Right ventricle myocardium inferior (tissue), 1 donor: ENCODE data around the gene URB1. TPM values are rescaled to one million over a fixed set of nuclear protein-coding genes. Genes with fewer than 3 reads are reported as not detected.
"Not testable (repeated sequence)": the region's sequence is repeated elsewhere in the genome, so short reads cannot be mapped to it uniquely, and the experiment has no call there.

Experiments used
- ATAC-seq: fragments of 200-7000 bp; cut with Tn5 transposase; one replicate; pipeline ENCODE4 v1.9.1; 2020; ENCODE audit warnings: mild to moderate bottlenecking, moderate library complexity
- DNase-seq: peaks from one replicate; pipeline ENCODE4 v3.0.0; 2021; ENCODE audit errors: missing footprints
- intact Hi-C: fragments of 100-400 bp; cut with DNase I; formaldehyde crosslinking; loops from one replicate; pipeline ENCODE4 v1.11.0; 2022
- total RNA-seq: library from RNA; stranded (reverse); fragmentation: NEBNext Ultra II Directional; extraction: Animal tissue kit (Norgen Biotek cat#: 25700); gene quantifications from one replicate; pipeline ENCODE4 v1.2.1, GENCODE V29; 2021
- donor health status: DM: no; HTN: yes; CAD: no; lungs with severe emphysema.

URB1 gene
- total RNA-seq, 1 donor from 2014 or later, result 11.6 TPM

GRCh38 chr21:32383812-32384211 is 9.0 kb downstream of the URB1 start:
- intact Hi-C loops, result no loop called here
- ATAC-seq (no peak), DNase-seq (no peak)

GRCh38 chr21:32382108-32382644 is 10.6 kb downstream of the URB1 start:
- ATAC-seq (no peak), DNase-seq (no peak)
- intact Hi-C loops, result no loop called here

- intact Hi-C loops, result no loop called here
- DNase-seq (no peak), ATAC-seq (no peak)
Observed at GRCh38 chr21:32381571-32381970, 11.2 kb downstream of the URB1 start.

- ATAC-seq (no peak), DNase-seq (no peak)
- intact Hi-C loops, result no loop called here
Observed at GRCh38 chr21:32380940-32381339, 11.9 kb downstream of the URB1 start.

GRCh38 chr21:32378956-32379355 is 13.9 kb downstream of the URB1 start:
- intact Hi-C loops, result no loop called here
- ATAC-seq, result peak; percentile 63
- no peak for DNase-seq

GRCh38 chr21:32377991-32378390 is 14.8 kb downstream of the URB1 start:
- no peak for ATAC-seq
- DNase-seq, result no peak
- intact Hi-C loops, result no loop called here

- intact Hi-C loops, result no loop called here
- DNase-seq (no peak), ATAC-seq (no peak)
Observed at GRCh38 chr21:32377506-32377905, 15.3 kb downstream of the URB1 start.

- no peak for ATAC-seq
- no peak for DNase-seq
- intact Hi-C loops, result no loop called here
Observed at GRCh38 chr21:32372755-32373154, 20.1 kb downstream of the URB1 start.

- peak; percentile 54 for ATAC-seq
- intact Hi-C loops, result no loop called here
- DNase-seq, result no peak
Observed at GRCh38 chr21:32371913-32372314, 20.9 kb downstream of the URB1 start.

- intact Hi-C loops, result no loop called here
- ATAC-seq (no peak), DNase-seq (no peak)
Observed at GRCh38 chr21:32370998-32371766, 21.6 kb downstream of the URB1 start.

GRCh38 chr21:32368961-32369360 is 23.9 kb downstream of the URB1 start:
- DNase-seq, ATAC-seq, intact Hi-C loops: not testable (repeated sequence)

- intact Hi-C loops, result no loop called here
- DNase-seq (no peak), ATAC-seq (no peak)
Observed at GRCh38 chr21:32368386-32368785, 24.4 kb downstream of the URB1 start.

- DNase-seq (no peak), ATAC-seq (no peak)
- intact Hi-C loops, result no loop called here
Observed at GRCh38 chr21:32367158-32367557, 25.7 kb downstream of the URB1 start.

- ATAC-seq (no peak), DNase-seq (no peak)
- intact Hi-C loops, result no loop called here
Observed at GRCh38 chr21:32366191-32366590, 26.6 kb downstream of the URB1 start.

GRCh38 chr21:32364796-32365195 is 28.0 kb downstream of the URB1 start:
- intact Hi-C loops, result no loop called here
- DNase-seq (no peak), ATAC-seq (no peak)

GRCh38 chr21:32364387-32364786 is 28.4 kb downstream of the URB1 start:
- intact Hi-C loops, result no loop called here
- ATAC-seq (peak; percentile 42), DNase-seq (no peak)

GRCh38 chr21:32360401-32360975 is 32.3 kb downstream of the URB1 start:
- ATAC-seq, result no peak
- intact Hi-C loops, result no loop called here
- DNase-seq, result no peak

- ATAC-seq (no peak), DNase-seq (no peak)
- intact Hi-C loops, result no loop called here
Observed at GRCh38 chr21:32359719-32360260, 33.0 kb downstream of the URB1 start.

GRCh38 chr21:32356874-32357395 is 35.9 kb downstream of the URB1 start:
- intact Hi-C loops, result no loop called here
- ATAC-seq (peak; percentile 69), DNase-seq (no peak)
